GM19193 (cell line): ENCODE results near the gene C9orf43.

Source experiments
- POLR2A ChIP-seq: IDR thresholded peaks from 4 replicates; pipeline ENCODE4 v1.6.1; 2011; ENCODE audit not compliant: insufficient read depth, insufficient read length; ENCODE audit errors: extremely low read depth

The C9orf43 gene

DNA sequence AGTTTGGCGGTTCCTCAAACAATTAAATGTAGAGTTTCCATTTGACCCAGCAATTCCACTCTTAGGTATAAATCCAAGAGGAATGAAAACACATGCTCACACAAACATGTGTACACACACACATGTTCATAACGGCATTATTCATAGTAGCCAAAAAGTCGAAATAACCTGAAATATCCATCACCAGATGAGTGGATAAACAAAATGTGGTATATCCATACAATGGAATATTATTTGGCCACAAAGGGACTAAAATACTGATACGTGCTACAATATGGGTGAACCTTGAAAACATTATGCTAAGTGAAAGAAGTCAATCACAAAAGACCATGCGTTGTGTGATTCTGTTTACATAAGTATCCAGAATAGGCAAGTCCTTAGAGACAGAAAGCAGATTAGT, 61.7 kb downstream of the C9orf43 start:
- no peak for TF ChIP-seq POLR2A

GRCh38 chr9:113474360-113475028, 63.9 kb downstream of the C9orf43 start:
- TF ChIP-seq POLR2A, result no peak

GRCh38 chr9:113475031-113475430, 64.5 kb downstream of the C9orf43 start:
- TF ChIP-seq POLR2A, result no peak

- no peak for TF ChIP-seq POLR2A
Observed at GRCh38 chr9:113475992-113476391, 65.4 kb downstream of the C9orf43 start.

DNA sequence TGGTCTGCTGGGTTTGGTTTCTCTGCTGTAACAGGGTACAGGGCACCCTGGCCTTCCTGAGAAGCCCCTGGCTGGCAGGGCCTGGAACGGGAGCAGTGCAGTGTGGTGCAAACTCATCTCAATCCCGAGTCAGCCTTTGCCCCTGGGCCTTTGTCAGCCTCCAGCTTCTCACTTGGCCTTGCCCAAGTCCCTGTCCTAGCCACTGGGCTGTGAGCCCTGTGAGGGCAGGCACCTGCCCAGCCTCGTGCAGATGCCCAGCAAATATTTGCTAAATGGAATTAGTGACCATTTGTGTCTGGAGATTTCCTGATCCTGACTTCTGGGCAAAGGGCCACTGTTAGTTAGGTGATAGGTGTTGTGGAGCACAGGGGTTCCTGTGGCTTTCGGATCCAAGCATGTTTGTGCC, 66.0 kb downstream of the C9orf43 start:
- no peak for TF ChIP-seq POLR2A

- no peak for TF ChIP-seq POLR2A
Observed at GRCh38 chr9:113477058-113477457, 66.5 kb downstream of the C9orf43 start.

- TF ChIP-seq POLR2A, result no peak
Observed at GRCh38 chr9:113477661-113478060, 67.1 kb downstream of the C9orf43 start.

GRCh38 chr9:113479174-113479621, 68.7 kb downstream of the C9orf43 start:
- TF ChIP-seq POLR2A, result no peak
